GM12872 (cell line): Measurements from ENCODE around the gene CYB5RL.

Source experiments
- TF ChIP-seq, protein P1 (sequence below): IDR thresholded peaks from 3 replicates; pipeline ENCODE4 v1.5.1; 2011; ENCODE audit warnings: low read depth, mild to moderate bottlenecking, low read length, moderate library complexity; ENCODE audit not compliant: insufficient read depth

CYB5RL gene

GRCh38 chr1:54199765-54200518, at the start of gene CYB5RL, which contains the start of gene MRPL37:
TSS of gene CYB5RL (minus strand) at chr1:54200030. CDS start at chr1:54195616, 4,414 bp downstream.
TSS of gene MRPL37 (plus strand) at chr1:54200167. CDS start at chr1:54200244, 77 bp downstream.
- TF ChIP-seq, protein P1, sequence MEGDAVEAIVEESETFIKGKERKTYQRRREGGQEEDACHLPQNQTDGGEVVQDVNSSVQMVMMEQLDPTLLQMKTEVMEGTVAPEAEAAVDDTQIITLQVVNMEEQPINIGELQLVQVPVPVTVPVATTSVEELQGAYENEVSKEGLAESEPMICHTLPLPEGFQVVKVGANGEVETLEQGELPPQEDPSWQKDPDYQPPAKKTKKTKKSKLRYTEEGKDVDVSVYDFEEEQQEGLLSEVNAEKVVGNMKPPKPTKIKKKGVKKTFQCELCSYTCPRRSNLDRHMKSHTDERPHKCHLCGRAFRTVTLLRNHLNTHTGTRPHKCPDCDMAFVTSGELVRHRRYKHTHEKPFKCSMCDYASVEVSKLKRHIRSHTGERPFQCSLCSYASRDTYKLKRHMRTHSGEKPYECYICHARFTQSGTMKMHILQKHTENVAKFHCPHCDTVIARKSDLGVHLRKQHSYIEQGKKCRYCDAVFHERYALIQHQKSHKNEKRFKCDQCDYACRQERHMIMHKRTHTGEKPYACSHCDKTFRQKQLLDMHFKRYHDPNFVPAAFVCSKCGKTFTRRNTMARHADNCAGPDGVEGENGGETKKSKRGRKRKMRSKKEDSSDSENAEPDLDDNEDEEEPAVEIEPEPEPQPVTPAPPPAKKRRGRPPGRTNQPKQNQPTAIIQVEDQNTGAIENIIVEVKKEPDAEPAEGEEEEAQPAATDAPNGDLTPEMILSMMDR, result no peak

DNA sequence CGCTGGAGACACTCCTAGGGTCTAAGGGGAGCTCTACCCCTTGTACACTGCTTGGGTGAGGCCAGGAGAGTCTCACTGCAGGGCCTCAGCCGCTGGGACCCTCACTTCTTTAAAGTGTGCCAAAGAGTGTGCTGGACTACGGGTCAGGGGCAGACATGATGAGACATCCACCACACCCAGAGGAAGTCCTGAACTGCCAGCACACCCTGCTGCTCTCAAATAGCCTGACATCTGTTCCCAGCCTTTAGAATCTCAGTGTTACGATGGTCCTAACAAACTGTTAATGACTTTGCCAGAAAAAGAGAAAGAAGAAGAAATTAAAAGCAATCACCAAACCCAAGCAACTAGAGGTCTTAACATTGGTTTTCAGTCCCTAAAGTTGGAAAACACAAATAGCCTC, 49.1 kb upstream of the CYB5RL start:
- TF ChIP-seq, protein P1, result no peak

- TF ChIP-seq, protein P1, result no peak
These were observed 48.2 kb upstream of the CYB5RL start for GRCh38 chr1:54247863-54248515.

DNA sequence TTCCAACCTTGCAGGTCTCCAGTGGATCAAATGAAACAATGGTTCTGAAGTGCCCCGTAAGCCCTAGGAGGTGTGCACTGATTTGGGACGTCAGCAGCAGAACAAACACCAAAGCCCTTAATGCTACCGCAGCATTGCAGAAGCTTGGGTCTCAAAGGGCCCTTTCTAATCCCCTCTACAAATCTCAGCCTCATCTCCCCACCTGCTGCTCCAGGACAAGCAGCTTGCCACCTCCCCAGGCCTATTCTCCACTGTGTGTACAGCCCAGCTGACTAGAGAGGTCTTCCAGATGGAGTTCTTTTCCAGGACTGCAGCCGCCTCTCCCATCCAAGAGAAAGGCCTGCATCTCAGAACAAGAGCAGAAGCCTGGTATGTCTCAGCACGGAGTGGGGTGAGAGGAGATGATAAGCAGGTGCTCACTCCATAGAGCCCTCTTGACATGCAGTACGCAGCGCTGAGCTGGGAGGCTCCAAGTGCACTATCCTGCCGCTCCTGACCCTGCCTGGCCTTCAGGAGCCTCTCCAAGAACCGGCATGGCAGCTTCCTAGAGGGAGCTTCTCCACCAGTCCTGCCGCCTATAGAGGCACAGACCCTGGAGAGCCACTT, 46.4 kb upstream of the CYB5RL start:
- TF ChIP-seq, protein P1, result no peak

DNA sequence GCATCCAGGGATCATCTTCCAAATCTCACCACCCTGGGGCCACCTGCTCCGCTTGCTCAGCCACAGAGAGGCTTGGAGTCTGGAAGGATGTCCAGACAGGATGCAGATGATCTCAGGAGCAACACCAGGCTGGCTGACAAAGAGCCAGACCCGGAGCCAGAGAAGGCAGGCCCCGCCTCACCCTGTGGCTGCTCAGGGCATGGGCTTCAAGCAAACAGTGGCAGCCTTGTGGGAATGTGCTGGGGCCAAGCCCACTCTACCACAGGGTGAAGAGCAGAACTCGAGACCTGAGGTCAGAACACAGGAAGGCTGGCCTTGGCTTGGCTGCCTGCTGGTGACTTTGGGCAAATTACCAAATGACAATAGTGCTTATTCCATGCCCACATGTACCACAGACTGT, 45.7 kb upstream of the CYB5RL start:
- TF ChIP-seq, protein P1, result no peak

DNA sequence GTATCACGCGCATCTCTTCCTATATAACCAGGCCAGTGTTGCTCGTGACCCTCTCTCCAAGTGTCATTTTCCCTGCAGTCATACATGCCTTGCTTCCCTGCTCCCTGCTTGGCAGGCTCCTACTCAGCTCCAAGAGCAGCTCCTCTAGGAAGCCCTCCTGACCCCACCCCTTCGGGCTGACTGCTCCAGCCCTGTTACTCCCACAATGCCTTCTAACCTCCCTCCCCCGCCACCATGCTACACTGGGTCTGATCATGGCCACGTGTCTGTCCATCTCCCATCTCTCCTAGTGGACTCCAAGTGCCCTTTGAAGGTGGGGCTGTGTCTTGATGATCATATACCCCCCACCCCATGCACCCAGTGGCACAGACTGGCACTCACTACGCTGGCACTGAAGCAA, 44.8 kb upstream of the CYB5RL start:
- TF ChIP-seq, protein P1, result no peak

GRCh38 chr1:54243022-54243421, 43.2 kb upstream of the CYB5RL start:
- TF ChIP-seq, protein P1, result no peak
